ENCODE data around the gene RBP3.

RBP3 gene

GRCh38 chr10:47300429-47300931 is 47.7 kb upstream of the RBP3 start:
- H3K27me3 ChIP-seq (ENCODE audit: insufficient read depth, poor library complexity, severe bottlenecking) = peaks cover 38% of the 10 kb centered on the region
- H3K4me3 ChIP-seq (replicated peaks; ENCODE audit: insufficient read depth, low read length) = no peak overlapping the region
- H3K27ac ChIP-seq (replicated peaks) = no peak overlapping the region
- no peak for TF ChIP-seq CTCF (IDR thresholded peaks at IDR 0.05; ENCODE audit: insufficient read depth, low read length)
- DNase-seq (ENCODE audit: low read depth in 1 of 2, low spot score in 1 of 2) = no peak

GRCh38 chr10:47301833-47302232 is 46.3 kb upstream of the RBP3 start:
- TF ChIP-seq REST (IDR thresholded peaks at IDR 0.05; ENCODE audit: insufficient replicate concordance, low read depth) (no peak), POLR2AphosphoS5 (IDR thresholded peaks at IDR 0.05; ENCODE audit: low read depth) (no peak), GABPA (IDR thresholded peaks at IDR 0.05; ENCODE audit: low read depth) (no peak), CTCF (IDR thresholded peaks at IDR 0.05; ENCODE audit: insufficient read depth, low read length) (no peak), SPI1 (IDR thresholded peaks at IDR 0.05; ENCODE audit: borderline replicate concordance, low read depth) (no peak)
- no peak for DNase-seq (ENCODE audit: low read depth in 1 of 2, low spot score in 1 of 2)
- Histone ChIP-seq H3K27me3 (ENCODE audit: insufficient read depth, poor library complexity, severe bottlenecking) (peaks cover 34% of the 10 kb centered on the region), H3K4me3 (replicated peaks; ENCODE audit: insufficient read depth, low read length) (no peak overlapping the region), H3K27ac (replicated peaks) (no peak overlapping the region)

GRCh38 chr10:47303105-47303504 is 45.1 kb upstream of the RBP3 start:
- no peak overlapping the region for H3K4me3 ChIP-seq (replicated peaks; ENCODE audit: insufficient read depth, low read length)
- no peak overlapping the region for H3K27ac ChIP-seq (replicated peaks)
- H3K27me3 ChIP-seq (ENCODE audit: insufficient read depth, poor library complexity, severe bottlenecking) = peaks cover 31% of the 10 kb centered on the region
- no peak for TF ChIP-seq REST (IDR thresholded peaks at IDR 0.05; ENCODE audit: insufficient replicate concordance, low read depth)
- no peak for TF ChIP-seq GABPA (IDR thresholded peaks at IDR 0.05; ENCODE audit: low read depth)
- TF ChIP-seq CTCF (IDR thresholded peaks at IDR 0.05; ENCODE audit: insufficient read depth, low read length) = no peak
- TF ChIP-seq SPI1 (IDR thresholded peaks at IDR 0.05; ENCODE audit: borderline replicate concordance, low read depth) = no peak
- TF ChIP-seq POLR2AphosphoS5 (IDR thresholded peaks at IDR 0.05; ENCODE audit: low read depth) = no peak
- no peak for DNase-seq (ENCODE audit: low read depth in 1 of 2, low spot score in 1 of 2)

GRCh38 chr10:47303866-47304265 is 44.3 kb upstream of the RBP3 start:
- Histone ChIP-seq H3K4me3 (replicated peaks; ENCODE audit: insufficient read depth, low read length) (no peak overlapping the region), H3K27me3 (ENCODE audit: insufficient read depth, poor library complexity, severe bottlenecking) (peaks cover 27% of the 10 kb centered on the region), H3K27ac (replicated peaks) (no peak overlapping the region)
- no peak for TF ChIP-seq POLR2AphosphoS5 (IDR thresholded peaks at IDR 0.05; ENCODE audit: low read depth)
- no peak for TF ChIP-seq SPI1 (IDR thresholded peaks at IDR 0.05; ENCODE audit: borderline replicate concordance, low read depth)
- TF ChIP-seq GABPA (IDR thresholded peaks at IDR 0.05; ENCODE audit: low read depth) = no peak
- no peak for TF ChIP-seq REST (IDR thresholded peaks at IDR 0.05; ENCODE audit: insufficient replicate concordance, low read depth)
- TF ChIP-seq CTCF (IDR thresholded peaks at IDR 0.05; ENCODE audit: insufficient read depth, low read length) = no peak
- DNase-seq (ENCODE audit: low read depth in 1 of 2, low spot score in 1 of 2) = no peak
